H9 (cell line): ENCODE measurements around the gene BRI3BP. TPM values are rescaled to one million over a fixed set of nuclear protein-coding genes. Genes with fewer than 3 reads are reported as not detected.
"Not testable (repeated sequence)": the region's sequence is repeated elsewhere in the genome, so short reads cannot be mapped to it uniquely, and the experiment has no call there.

Experiments used
- DNase-seq: peaks from one replicate; pipeline ENCODE4 v3.0.0-alpha.2; 2017
- H2AFZ ChIP-seq: one replicate; pipeline ENCODE4 v1.6.1; 2013; ENCODE audit warnings: mild to moderate bottlenecking, low read length, control low read depth, moderate library complexity
- H2AK5ac ChIP-seq: 2 replicates; pipeline ENCODE4 v1.6.1; 2013; ENCODE audit warnings: low read length, control low read depth, mixed read lengths; ENCODE audit not compliant: insufficient read length
- H2BK120ac ChIP-seq: one replicate; pipeline ENCODE4 v1.6.1; 2013; ENCODE audit warnings: low read depth, mild to moderate bottlenecking, low read length, control low read depth, inconsistent platforms; ENCODE audit not compliant: poor library complexity, severe bottlenecking
- H2BK12ac ChIP-seq: 2 replicates; pipeline ENCODE4 v1.6.1; 2013; ENCODE audit warnings: low read length, control low read depth, mixed read lengths, low read depth; ENCODE audit not compliant: insufficient read length
- H2BK15ac ChIP-seq: 2 replicates; pipeline ENCODE4 v1.6.1; 2013; ENCODE audit warnings: low read depth, low read length, control low read depth
- H2BK20ac ChIP-seq: one replicate; pipeline ENCODE4 v1.6.1; 2013; ENCODE audit warnings: low read depth, mild to moderate bottlenecking, low read length, control low read depth, inconsistent platforms; ENCODE audit not compliant: poor library complexity, severe bottlenecking
- H2BK5ac ChIP-seq: 2 replicates; pipeline ENCODE4 v1.6.1; 2013; ENCODE audit warnings: low read length, control low read depth, mixed read lengths; ENCODE audit not compliant: insufficient read length
- H3K14ac ChIP-seq: 2 replicates; pipeline ENCODE4 v1.6.1; 2013; ENCODE audit warnings: low read length, control low read depth; ENCODE audit not compliant: insufficient read depth
- H3K18ac ChIP-seq: 2 replicates; pipeline ENCODE4 v1.6.1; 2013; ENCODE audit warnings: low read depth, mild to moderate bottlenecking, mixed read lengths, low read length, control low read depth; ENCODE audit not compliant: insufficient read length
- H3K23ac ChIP-seq: 2 replicates; pipeline ENCODE4 v1.6.1; 2013; ENCODE audit warnings: low read length, control low read depth, mixed read lengths, low read depth; ENCODE audit not compliant: insufficient read length
- H3K23me2 ChIP-seq: 2 replicates; pipeline ENCODE4 v1.6.1; 2013; ENCODE audit warnings: low read depth, mild to moderate bottlenecking, mixed read lengths, low read length, control low read depth; ENCODE audit not compliant: insufficient read length, poor library complexity, severe bottlenecking
- H3K27ac ChIP-seq: 2 replicates; pipeline ENCODE4 v1.5.1; 2013; ENCODE audit warnings: low read length, control low read depth, mixed read lengths, low read depth; ENCODE audit not compliant: insufficient read length
- H3K27me3 ChIP-seq: 2 replicates; pipeline ENCODE4 v1.6.1; 2013; ENCODE audit warnings: low read length, control low read depth, inconsistent platforms; ENCODE audit not compliant: insufficient read depth
- H3K4ac ChIP-seq: 2 replicates; pipeline ENCODE4 v1.6.1; 2013; ENCODE audit warnings: low read depth, mild to moderate bottlenecking, control low read depth, inconsistent platforms, low read length, moderate library complexity
- H3K4me1 ChIP-seq: 2 replicates; pipeline ENCODE4 v1.6.1; 2013; ENCODE audit warnings: low read length, control low read depth, inconsistent platforms; ENCODE audit not compliant: insufficient read depth
- H3K4me2 ChIP-seq: 2 replicates; pipeline ENCODE4 v1.6.1; 2013; ENCODE audit warnings: low read length, control low read depth, mixed read lengths; ENCODE audit not compliant: insufficient read length, insufficient read depth
- H3K56ac ChIP-seq: 2 replicates; pipeline ENCODE4 v1.6.1; 2013; ENCODE audit warnings: low read depth, mild to moderate bottlenecking, mixed read lengths, low read length, control low read depth; ENCODE audit not compliant: insufficient read length
- H3K79me1 ChIP-seq: 2 replicates; pipeline ENCODE4 v1.6.1; 2013; ENCODE audit warnings: low read depth, mild to moderate bottlenecking, moderate library complexity, low read length, control low read depth, inconsistent platforms; ENCODE audit not compliant: insufficient read depth, poor library complexity, severe bottlenecking
- H3K79me2 ChIP-seq: 2 replicates; pipeline ENCODE4 v1.6.1; 2013; ENCODE audit warnings: low read length, control low read depth, inconsistent platforms; ENCODE audit not compliant: insufficient read depth
- H3K9ac ChIP-seq: 2 replicates; pipeline ENCODE4 v1.6.1; 2013; ENCODE audit warnings: low read length, control low read depth, mixed read lengths; ENCODE audit not compliant: insufficient read length; ENCODE audit errors: extremely low read depth
- H3K9me3 ChIP-seq: one replicate; pipeline ENCODE4 v1.6.1; 2013; ENCODE audit warnings: low read depth, low read length, inconsistent platforms; ENCODE audit not compliant: control insufficient read depth
- H3T11ph ChIP-seq: one replicate; pipeline ENCODE4 v1.6.1; 2013; ENCODE audit warnings: mild to moderate bottlenecking, low read length, control low read depth, inconsistent platforms
- H4K20me1 ChIP-seq: one replicate; pipeline ENCODE4 v1.6.1; 2013; ENCODE audit not compliant: control insufficient read depth, insufficient read length, insufficient read depth
- H4K5ac ChIP-seq: 2 replicates; pipeline ENCODE4 v1.6.1; 2013; ENCODE audit warnings: low read depth, mild to moderate bottlenecking, mixed read lengths, low read length, control low read depth; ENCODE audit not compliant: insufficient read length
- H4K8ac ChIP-seq: replicated peaks from 2 replicates; pipeline ENCODE4 v1.6.1; 2013; ENCODE audit warnings: low read length, control low read depth, mixed read lengths, low read depth; ENCODE audit not compliant: insufficient read length
- H4K91ac ChIP-seq: 2 replicates; pipeline ENCODE4 v1.6.1; 2013; ENCODE audit warnings: low read depth, mild to moderate bottlenecking, moderate library complexity, mixed read lengths, low read length, control low read depth; ENCODE audit not compliant: insufficient read length
- H3K27ac Mint-ChIP-seq, 3 experiments: 2 replicates in 2 of 3; 3 replicates in 1 of 3; pipeline ENCODE4 v1.8.0; 2020 to 2021; ENCODE audit warnings: mixed read lengths in 3 of 3, mild to moderate bottlenecking in 1 of 3, moderate library complexity in 1 of 3
- H3K27me3 Mint-ChIP-seq: 2 replicates; pipeline ENCODE4 v1.8.0; 2021; ENCODE audit warnings: low read depth, mild to moderate bottlenecking, moderate library complexity, mixed read lengths
- H3K36me3 Mint-ChIP-seq, 3 experiments: 2 replicates in 2 of 3; 3 replicates in 1 of 3; pipeline ENCODE4 v1.8.0; 2020 to 2021; ENCODE audit warnings: low read depth in 3 of 3, mixed read lengths in 3 of 3; ENCODE audit not compliant: insufficient read depth in 1 of 3
- H3K4me1 Mint-ChIP-seq, 2 experiments: 2 replicates each; pipeline ENCODE4 v1.8.0; 2020; ENCODE audit warnings: mixed read lengths in 2 of 2
- H3K4me3 Mint-ChIP-seq, 2 experiments: 2 replicates in 1 of 2; 3 replicates in 1 of 2; pipeline ENCODE4 v1.8.0; 2020 to 2021; ENCODE audit warnings: mild to moderate bottlenecking in 2 of 2, mixed read lengths in 2 of 2, moderate library complexity in 1 of 2
- H3K9me3 Mint-ChIP-seq, 2 experiments: 2 replicates in 1 of 2; 3 replicates in 1 of 2; pipeline ENCODE4 v1.8.0; 2020; ENCODE audit warnings: mild to moderate bottlenecking in 2 of 2, mixed read lengths in 2 of 2, moderate library complexity in 1 of 2
- WGBS: extraction: QIAGEN DNeasy Blood & Tissue Kit; methylation state at CpG from one replicate; pipeline ENCODE4 v1.1.7; 2013; ENCODE audit warnings: missing lambda C conversion rate, low lambda C conversion rate, mixed read lengths; ENCODE audit not compliant: insufficient read length; ENCODE audit errors: extremely low coverage; 5-methylcytosine and 5-hydroxymethylcytosine counted together
- total RNA-seq: library from RNA; stranded (reverse); gene quantifications from 2 replicates; pipeline ENCODE4 v1.2.1, GENCODE V29; 2021
- TF ChIP-seq, protein P1 (sequence below): fragments of 200-600 bp; sonication (generic); conservative IDR thresholded peaks from 3 replicates; pipeline ENCODE4 v1.8.0; 2021; ENCODE audit warnings: antibody characterized with exemption, mild to moderate bottlenecking

The BRI3BP gene
- total RNA-seq, 1 experiment from 2014 or later: 10.5 TPM

DNA sequence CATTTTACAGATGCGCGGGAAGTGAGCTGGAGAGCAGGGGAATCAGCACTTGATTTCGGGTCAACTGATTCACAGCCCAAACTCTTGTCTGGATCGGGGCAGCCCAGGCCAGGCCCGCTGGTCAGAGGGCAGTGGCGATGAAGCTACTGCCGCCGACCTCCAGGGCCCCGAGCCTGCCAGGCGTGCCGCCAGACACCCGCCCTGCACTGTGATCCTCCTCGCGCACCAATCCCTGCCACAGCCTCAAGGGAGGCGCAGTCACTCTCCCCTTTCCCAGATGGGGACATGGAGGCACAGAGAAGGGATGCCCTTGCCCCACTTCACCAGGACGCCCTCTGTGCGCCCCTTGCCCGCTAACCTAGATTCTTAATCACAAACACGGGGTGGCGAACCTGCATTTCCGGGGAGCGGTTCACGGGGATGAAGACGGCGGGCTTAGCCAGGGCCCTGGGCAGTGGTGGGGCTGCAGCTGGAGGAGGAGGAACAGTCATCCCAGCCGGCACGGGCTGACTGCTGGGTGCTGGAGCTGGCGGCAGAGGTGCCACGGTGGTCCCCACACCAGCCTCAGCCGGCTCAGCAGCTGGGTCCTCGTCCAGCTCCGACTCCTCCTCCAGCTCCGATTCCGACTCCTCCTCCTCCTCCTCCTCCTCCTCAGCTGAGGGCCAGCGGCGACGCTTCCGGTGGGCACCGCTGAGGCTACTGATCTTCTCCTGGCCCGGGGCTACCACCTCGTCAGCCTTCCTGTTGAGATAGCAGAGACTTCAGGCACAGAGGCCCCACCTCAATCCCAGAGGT lies 13.2 kb upstream of the BRI3BP start:
- H3K56ac ChIP-seq: no peak overlapping the region
- H2BK15ac ChIP-seq: no peak overlapping the region
- Mint-ChIP-seq H3K27me3 (no peaks in the 10 kb centered on the region), H3K36me3 (peaks cover 42 to 85% (median 75%) of the 10 kb centered on the region in 3 experiments; a peak in 6 of 7 replicates), H3K9me3 (no peaks in the 10 kb centered on the region), H3K4me3 (no peak overlapping the region), H3K4me1 (no peaks in the 10 kb centered on the region), H3K27ac (no peak overlapping the region; a peak in 1 of 7 replicates)
- H2BK20ac ChIP-seq: no peak overlapping the region
- no peak overlapping the region for H4K5ac ChIP-seq
- H3K79me1 ChIP-seq: no peaks in the 10 kb centered on the region
- no peak overlapping the region for H3K23ac ChIP-seq
- H3K4ac ChIP-seq: no peak overlapping the region
- no peak overlapping the region for H3K27ac ChIP-seq
- H3K79me2 ChIP-seq: peaks cover 2% of the 10 kb centered on the region; the same call in 1 of the 2 replicates
- H2AK5ac ChIP-seq: no peak overlapping the region
- TF ChIP-seq, protein P1, sequence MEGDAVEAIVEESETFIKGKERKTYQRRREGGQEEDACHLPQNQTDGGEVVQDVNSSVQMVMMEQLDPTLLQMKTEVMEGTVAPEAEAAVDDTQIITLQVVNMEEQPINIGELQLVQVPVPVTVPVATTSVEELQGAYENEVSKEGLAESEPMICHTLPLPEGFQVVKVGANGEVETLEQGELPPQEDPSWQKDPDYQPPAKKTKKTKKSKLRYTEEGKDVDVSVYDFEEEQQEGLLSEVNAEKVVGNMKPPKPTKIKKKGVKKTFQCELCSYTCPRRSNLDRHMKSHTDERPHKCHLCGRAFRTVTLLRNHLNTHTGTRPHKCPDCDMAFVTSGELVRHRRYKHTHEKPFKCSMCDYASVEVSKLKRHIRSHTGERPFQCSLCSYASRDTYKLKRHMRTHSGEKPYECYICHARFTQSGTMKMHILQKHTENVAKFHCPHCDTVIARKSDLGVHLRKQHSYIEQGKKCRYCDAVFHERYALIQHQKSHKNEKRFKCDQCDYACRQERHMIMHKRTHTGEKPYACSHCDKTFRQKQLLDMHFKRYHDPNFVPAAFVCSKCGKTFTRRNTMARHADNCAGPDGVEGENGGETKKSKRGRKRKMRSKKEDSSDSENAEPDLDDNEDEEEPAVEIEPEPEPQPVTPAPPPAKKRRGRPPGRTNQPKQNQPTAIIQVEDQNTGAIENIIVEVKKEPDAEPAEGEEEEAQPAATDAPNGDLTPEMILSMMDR: no peak
- no peak overlapping the region for H3K9ac ChIP-seq
- no peak overlapping the region for H2BK12ac ChIP-seq
- H4K91ac ChIP-seq: no peak overlapping the region
- no peaks in the 10 kb centered on the region for H3K27me3 ChIP-seq
- H2AFZ ChIP-seq: no peak overlapping the region
- H3K4me1 ChIP-seq: no peaks in the 10 kb centered on the region
- no CpG with 5 or more reads among the region's 41 CpGs for WGBS
- H3K18ac ChIP-seq: no peak overlapping the region
- H3T11ph ChIP-seq: no peak overlapping the region
- no peak overlapping the region for H2BK5ac ChIP-seq
- no peaks in the 10 kb centered on the region for H4K20me1 ChIP-seq
- H3K4me2 ChIP-seq: no peak overlapping the region
- H3K14ac ChIP-seq: no peak overlapping the region
- peak; percentile 30 for DNase-seq
- no peaks in the 10 kb centered on the region for H3K9me3 ChIP-seq
- H4K8ac ChIP-seq: no peak overlapping the region
- H3K23me2 ChIP-seq: no peaks in the 10 kb centered on the region
- H2BK120ac ChIP-seq: no peak overlapping the region

DNA sequence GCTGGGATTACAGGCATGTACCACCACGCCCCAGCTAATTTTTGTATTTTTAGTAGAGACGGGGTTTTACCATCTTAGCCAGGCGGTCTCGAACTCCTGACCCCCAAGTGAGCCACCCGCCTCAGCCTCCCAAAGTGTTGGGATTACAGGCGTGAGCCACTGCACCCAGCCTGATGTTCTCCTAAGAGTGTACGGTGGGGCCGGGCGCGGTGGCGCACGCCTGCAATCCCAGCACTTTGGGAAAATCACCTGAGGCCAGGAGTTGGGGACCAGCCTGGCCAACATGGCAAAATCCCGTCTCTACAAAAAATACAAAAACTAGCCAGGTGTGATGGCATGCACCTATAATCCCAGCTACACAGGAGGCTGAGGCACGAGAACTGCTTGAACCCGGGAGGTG lies 6.6 kb upstream of the BRI3BP start:
- not testable (repeated sequence) for H3K9me3 Mint-ChIP-seq, H3K23ac ChIP-seq, H3K56ac ChIP-seq, H3T11ph ChIP-seq, H3K4me2 ChIP-seq, H3K23me2 ChIP-seq, H4K20me1 ChIP-seq, H4K91ac ChIP-seq, H3K4me3 Mint-ChIP-seq, H3K14ac ChIP-seq, H4K5ac ChIP-seq, H3K27me3 ChIP-seq, H3K27ac Mint-ChIP-seq, H2BK120ac ChIP-seq, H3K4ac ChIP-seq, H2BK5ac ChIP-seq, H3K27ac ChIP-seq, H2BK15ac ChIP-seq, H3K27me3 Mint-ChIP-seq, H3K9me3 ChIP-seq, H4K8ac ChIP-seq, H3K4me1 Mint-ChIP-seq, H2AFZ ChIP-seq, H3K4me1 ChIP-seq, H2BK12ac ChIP-seq, DNase-seq, H3K18ac ChIP-seq, H2AK5ac ChIP-seq, H2BK20ac ChIP-seq, H3K9ac ChIP-seq
- H3K36me3 Mint-ChIP-seq: peaks cover 22 to 44% (median 40%) of the 10 kb centered on the region in 3 experiments; a peak in 6 of 7 replicates
- WGBS: no CpG with 5 or more reads among the region's 15 CpGs
- H3K79me1 ChIP-seq: peaks cover 20% of the 10 kb centered on the region
- peaks cover 11% of the 10 kb centered on the region; the same call in 1 of the 2 replicates for H3K79me2 ChIP-seq
